GM19452 (cell line): Measurements from ENCODE around the gene DCTD.

Source experiments
- ATAC-seq: cut with Tn5 transposase; IDR thresholded peaks from one replicate; pipeline ENCODE4 v1.9.1; 2021; ENCODE audit not compliant: unreplicated experiment

DCTD gene

GRCh38 chr4:182894681-182895275, 22.4 kb downstream of the DCTD start:
- no peak for ATAC-seq

- no peak for ATAC-seq
Measured at GRCh38 chr4:182893474-182894080, 23.6 kb downstream of the DCTD start.

- ATAC-seq: no peak
Measured at GRCh38 chr4:182893047-182893446, 24.1 kb downstream of the DCTD start.

GRCh38 chr4:182890202-182890601, 27.0 kb downstream of the DCTD start:
- ATAC-seq: no peak

GRCh38 chr4:182888891-182889290, 28.3 kb downstream of the DCTD start:
- no peak for ATAC-seq

GRCh38 chr4:182886768-182887167, 30.4 kb downstream of the DCTD start:
- ATAC-seq: no peak

- no peak for ATAC-seq
Measured at GRCh38 chr4:182886205-182886604, 31.0 kb downstream of the DCTD start.

- no peak for ATAC-seq
Measured at GRCh38 chr4:182885738-182886077, 31.5 kb downstream of the DCTD start.

GRCh38 chr4:182885022-182885737, 32.0 kb downstream of the DCTD start:
- ATAC-seq: no peak

GRCh38 chr4:182884040-182884439, 33.1 kb downstream of the DCTD start:
- ATAC-seq: no peak

GRCh38 chr4:182883351-182883750, 33.8 kb downstream of the DCTD start:
- no peak for ATAC-seq

- ATAC-seq: no peak
Measured at GRCh38 chr4:182881914-182882313, 35.3 kb downstream of the DCTD start.

- ATAC-seq: no peak
Measured at GRCh38 chr4:182880387-182881356, 36.5 kb downstream of the DCTD start.

- ATAC-seq: no peak
Measured at GRCh38 chr4:182879913-182880312, 37.3 kb downstream of the DCTD start.

GRCh38 chr4:182878633-182879495, 38.3 kb downstream of the DCTD start:
- no peak for ATAC-seq

GRCh38 chr4:182877326-182877883, 39.8 kb downstream of the DCTD start:
- no peak for ATAC-seq

GRCh38 chr4:182876427-182876826, 40.8 kb downstream of the DCTD start:
- ATAC-seq: no peak

- no peak for ATAC-seq
Measured at GRCh38 chr4:182875453-182876405, 41.5 kb downstream of the DCTD start.

- no peak for ATAC-seq
Measured at GRCh38 chr4:182874797-182875345, 42.3 kb downstream of the DCTD start.
